Neuronal stem cell (in vitro differentiated cells): ENCODE measurements around the gene CYB561D1.

ENCODE experiments used
- DNase-seq: peaks from one replicate; pipeline ENCODE4 v3.0.0-alpha.2; 2013; ENCODE audit warnings: low spot score
- H2AFZ ChIP-seq: one replicate; pipeline ENCODE4 v1.6.1; 2013; ENCODE audit warnings: mild to moderate bottlenecking, low read length, inconsistent platforms
- H2AK5ac ChIP-seq: 2 replicates; pipeline ENCODE4 v1.6.1; 2013; ENCODE audit warnings: low read depth, mild to moderate bottlenecking, inconsistent platforms, low read length, moderate library complexity, mixed read lengths
- H2BK120ac ChIP-seq: 2 replicates; pipeline ENCODE4 v1.6.1; 2013; ENCODE audit warnings: low read depth, mild to moderate bottlenecking, inconsistent platforms, low read length, moderate library complexity, mixed read lengths
- H2BK12ac ChIP-seq: one replicate; pipeline ENCODE4 v1.6.1; 2013; ENCODE audit warnings: low read length, inconsistent platforms
- H2BK15ac ChIP-seq: 2 replicates; pipeline ENCODE4 v1.6.1; 2013; ENCODE audit warnings: mild to moderate bottlenecking, low read length, inconsistent platforms, mixed read lengths
- H2BK5ac ChIP-seq: one replicate; pipeline ENCODE4 v1.6.1; 2013; ENCODE audit warnings: inconsistent platforms, mild to moderate bottlenecking, low read length, moderate library complexity
- H3K14ac ChIP-seq: one replicate; pipeline ENCODE4 v1.6.1; 2013; ENCODE audit warnings: low read length, inconsistent platforms
- H3K18ac ChIP-seq: 2 replicates; pipeline ENCODE4 v1.6.1; 2013; ENCODE audit warnings: low read length, inconsistent platforms
- H3K23ac ChIP-seq: 2 replicates; pipeline ENCODE4 v1.6.1; 2013; ENCODE audit warnings: low read depth, mild to moderate bottlenecking, mixed read lengths, low read length, inconsistent platforms; ENCODE audit not compliant: poor library complexity
- H3K27ac ChIP-seq: replicated peaks from 3 replicates; pipeline ENCODE4 v1.5.1; 2013; ENCODE audit warnings: low read length, inconsistent platforms
- H3K27me3 ChIP-seq, 3 experiments: 2 replicates each; pipeline ENCODE4 v1.6.1; 2013; ENCODE audit warnings: low read length in 3 of 3, mild to moderate bottlenecking in 2 of 3, inconsistent platforms in 1 of 3, low read depth in 1 of 3, mixed read lengths in 1 of 3, moderate library complexity in 1 of 3; ENCODE audit not compliant: control insufficient read depth in 3 of 3, insufficient read depth in 3 of 3
- H3K36me3 ChIP-seq, 2 donors: replicated peaks in 1 of 2; 2 replicates each; pipeline ENCODE4 v1.6.1; 2013; ENCODE audit warnings: low read length in 2 of 2; ENCODE audit not compliant: control insufficient read depth in 2 of 2, insufficient read depth in 2 of 2
- H3K4ac ChIP-seq: 2 replicates; pipeline ENCODE4 v1.6.1; 2013; ENCODE audit warnings: inconsistent platforms, mild to moderate bottlenecking, low read length, moderate library complexity
- H3K4me1 ChIP-seq, 2 donors: 1 replicate in 1 of 2; 2 replicates in 1 of 2; pipeline ENCODE4 v1.6.1; 2013; ENCODE audit warnings: low read length in 2 of 2, low read depth in 1 of 2; ENCODE audit not compliant: control insufficient read depth in 2 of 2, insufficient read depth in 1 of 2
- H3K4me2 ChIP-seq: one replicate; pipeline ENCODE4 v1.6.1; 2013; ENCODE audit warnings: mild to moderate bottlenecking, low read length, inconsistent platforms; ENCODE audit not compliant: insufficient read depth, poor library complexity, severe bottlenecking
- H3K4me3 ChIP-seq, 2 donors: 2 replicates each; pipeline ENCODE4 v1.5.1; 2013; ENCODE audit warnings: low read length in 2 of 2, mild to moderate bottlenecking in 2 of 2, inconsistent platforms in 1 of 2, moderate library complexity in 1 of 2
- H3K79me1 ChIP-seq: one replicate; pipeline ENCODE4 v1.6.1; 2013; ENCODE audit warnings: low read depth, mild to moderate bottlenecking, inconsistent platforms, low read length, moderate library complexity
- H3K9ac ChIP-seq: one replicate; pipeline ENCODE4 v1.6.1; 2013; ENCODE audit warnings: mild to moderate bottlenecking, low read depth, low read length, inconsistent platforms; ENCODE audit not compliant: poor library complexity
- H3K9me3 ChIP-seq, 2 donors: replicated peaks in 1 of 2; 2 replicates each; pipeline versions ENCODE3 to v1.6.1; 2013; ENCODE audit warnings: low read length in 2 of 2, mild to moderate bottlenecking in 2 of 2, inconsistent platforms in 1 of 2, low read depth in 1 of 2, mixed read lengths in 1 of 2, moderate library complexity in 1 of 2; ENCODE audit not compliant: control insufficient read depth in 2 of 2, insufficient read depth in 1 of 2
- H4K8ac ChIP-seq: one replicate; pipeline ENCODE4 v1.6.1; 2013; ENCODE audit warnings: low read depth, mild to moderate bottlenecking, inconsistent platforms, low read length, moderate library complexity
- H4K91ac ChIP-seq: one replicate; pipeline ENCODE4 v1.6.1; 2013; ENCODE audit warnings: low read length, low read depth, mild to moderate bottlenecking, inconsistent platforms; ENCODE audit not compliant: poor library complexity
- WGBS, 2 donors: extraction: QIAGEN DNeasy Blood & Tissue Kit; methylation state at CpG; one replicate each; pipeline ENCODE4 v1.1.7; 2013; ENCODE audit warnings: missing lambda C conversion rate in 2 of 2, mixed read lengths in 1 of 2; ENCODE audit not compliant: insufficient read length in 2 of 2, insufficient replicate concordance in 1 of 2; ENCODE audit errors: extremely low coverage in 2 of 2; 5-methylcytosine and 5-hydroxymethylcytosine counted together

The CYB561D1 gene

GRCh38 chr1:109542657-109543056, 48.8 kb downstream of the CYB561D1 start:
- peaks cover 0 to 39% (median 0%) of the 10 kb centered on the region in 3 experiments for H3K27me3 ChIP-seq
- no peak overlapping the region for H2AFZ ChIP-seq
- no peak overlapping the region for H3K4ac ChIP-seq
- H3K4me3 ChIP-seq, result no peak overlapping the region
- H4K91ac ChIP-seq, result no peak overlapping the region
- no peak overlapping the region for H2BK120ac ChIP-seq
- no peaks in the 10 kb centered on the region for H3K36me3 ChIP-seq
- no peak overlapping the region for H3K4me2 ChIP-seq
- WGBS, 2 donors, result no CpG with 5 or more reads among the region's 10 CpGs
- no peak overlapping the region for H3K27ac ChIP-seq
- no peak overlapping the region for H3K9ac ChIP-seq
- H2AK5ac ChIP-seq, result no peak overlapping the region
- peaks cover 4 to 10% of the 10 kb centered on the region in 2 donors for H3K4me1 ChIP-seq
- no peak overlapping the region for H4K8ac ChIP-seq
- no peak overlapping the region for H2BK12ac ChIP-seq
- H3K79me1 ChIP-seq, result no peaks in the 10 kb centered on the region
- no peak overlapping the region for H3K14ac ChIP-seq
- DNase-seq, result no peak
- no peak overlapping the region for H2BK5ac ChIP-seq
- H3K9me3 ChIP-seq, result no peaks in the 10 kb centered on the region
- no peak overlapping the region for H3K18ac ChIP-seq
- H2BK15ac ChIP-seq, result no peak overlapping the region
- peak overlapping the region; percentile 26 for H3K23ac ChIP-seq

GRCh38 chr1:109543283-109543987, 49.5 kb downstream of the CYB561D1 start:
- Histone ChIP-seq H2BK5ac (no peak overlapping the region), H3K4me2 (no peak overlapping the region), H2BK15ac (peak overlapping the region; percentile 10), H2BK120ac (no peak overlapping the region), H2AFZ (no peak overlapping the region), H4K8ac (no peak overlapping the region), H2BK12ac (no peak overlapping the region), H3K36me3 (no peaks in the 10 kb centered on the region), H3K4me3 (no peak overlapping the region), H3K4ac (no peak overlapping the region), H3K9me3 (no peaks in the 10 kb centered on the region), H3K27me3 (peaks cover 0 to 31% (median 0%) of the 10 kb centered on the region in 3 experiments), H3K23ac (no peak overlapping the region), H3K27ac (no peak overlapping the region), H3K4me1 (peaks cover 4 to 10% of the 10 kb centered on the region in 2 donors), H3K18ac (no peak overlapping the region), H3K14ac (no peak overlapping the region), H3K79me1 (no peaks in the 10 kb centered on the region), H3K9ac (no peak overlapping the region), H4K91ac (no peak overlapping the region), H2AK5ac (peak overlapping the region; percentile 27)
- no peak for DNase-seq
- no CpG with 5 or more reads among the region's 24 CpGs for WGBS, 2 donors

GRCh38 chr1:109543988-109544735, 50.3 kb downstream of the CYB561D1 start:
- Histone ChIP-seq H4K91ac (no peak overlapping the region), H3K4ac (no peak overlapping the region), H4K8ac (no peak overlapping the region), H3K9me3 (no peaks in the 10 kb centered on the region), H2BK120ac (no peak overlapping the region), H2AFZ (no peak overlapping the region), H3K27ac (no peak overlapping the region), H3K9ac (no peak overlapping the region), H3K18ac (no peak overlapping the region), H3K14ac (no peak overlapping the region), H3K23ac (no peak overlapping the region), H3K4me1 (peaks cover 4 to 10% of the 10 kb centered on the region in 2 donors), H2BK15ac (no peak overlapping the region), H3K27me3 (peaks cover 0 to 24% (median 0%) of the 10 kb centered on the region in 3 experiments), H3K79me1 (peaks cover 5% of the 10 kb centered on the region), H2BK5ac (no peak overlapping the region), H3K4me2 (no peak overlapping the region), H2BK12ac (no peak overlapping the region), H3K36me3 (no peaks in the 10 kb centered on the region), H2AK5ac (no peak overlapping the region), H3K4me3 (no peak overlapping the region)
- WGBS, 2 donors, result no CpG with 5 or more reads among the region's 14 CpGs
- DNase-seq, result no peak
